ENCODE results near the gene DENND6A. TPM values are rescaled to one million over a fixed set of nuclear protein-coding genes. Genes with fewer than 3 reads are reported as not detected.
A peak's percentile ranks its signal among the peaks of the same experiment; 100 is the strongest.

Gene DENND6A
- total RNA-seq, 1 donor from 2014 or later: 15.0 TPM

- intact Hi-C loops (cut with DNase I): loop anchor here (5.0 kb wide), 2 partner anchors 40 to 160 kb away; partner anchors contain the start of genes PDE12 and SLMAP
- peak; percentile 97 for ATAC-seq (ENCODE audit: poor library complexity)
- DNase-seq: peak; percentile 100
Observed at GRCh38 chr3:57597127-57597923, 95.6 kb downstream of the DENND6A start, which contains the start of gene ARF4. TSS of gene ARF4 (minus strand) at chr3:57597344. CDS start at chr3:57597140, 204 bp downstream.

- DNase-seq (peak; percentile 90), ATAC-seq (ENCODE audit: poor library complexity) (peak; percentile 74)
- intact Hi-C loops (cut with DNase I): loop anchor here (5.0 kb wide), 2 partner anchors 39 to 161 kb away; partner anchors contain the start of genes PDE12 and SLMAP
Observed at GRCh38 chr3:57596495-57597126, 96.3 kb downstream of the DENND6A start.

GRCh38 chr3:57594576-57594975 lies 98.3 kb downstream of the DENND6A start:
- intact Hi-C loops (cut with DNase I): no loop called here
- no peak for DNase-seq
- ATAC-seq (ENCODE audit: poor library complexity): no peak

- no peak for ATAC-seq (ENCODE audit: poor library complexity)
- no peak for DNase-seq
- intact Hi-C loops (cut with DNase I): no loop called here
Observed at GRCh38 chr3:57594144-57594543, 98.7 kb downstream of the DENND6A start.

- intact Hi-C loops (cut with DNase I): no loop called here
- ATAC-seq (ENCODE audit: poor library complexity) (no peak), DNase-seq (no peak)
Observed at GRCh38 chr3:57592306-57592705, 100.6 kb downstream of the DENND6A start.

- ATAC-seq (ENCODE audit: poor library complexity) (no peak), DNase-seq (no peak)
- intact Hi-C loops (cut with DNase I): no loop called here
Observed at GRCh38 chr3:57587905-57588304, 105.0 kb downstream of the DENND6A start.

GRCh38 chr3:57586778-57587177 lies 106.1 kb downstream of the DENND6A start:
- ATAC-seq (ENCODE audit: poor library complexity): no peak
- no peak for DNase-seq
- intact Hi-C loops (cut with DNase I): no loop called here

GRCh38 chr3:57583544-57583943 lies 109.3 kb downstream of the DENND6A start:
- intact Hi-C loops (cut with DNase I): no loop called here
- DNase-seq (no peak), ATAC-seq (ENCODE audit: poor library complexity) (no peak)

GRCh38 chr3:57582474-57583168 lies 110.3 kb downstream of the DENND6A start:
- ATAC-seq (ENCODE audit: poor library complexity) (peak; percentile 21), DNase-seq (no peak)
- intact Hi-C loops (cut with DNase I): no loop called here

GRCh38 chr3:57577801-57578200 lies 115.1 kb downstream of the DENND6A start:
- no peak for DNase-seq
- no peak for ATAC-seq (ENCODE audit: poor library complexity)
- intact Hi-C loops (cut with DNase I): no loop called here

- DNase-seq (no peak), ATAC-seq (ENCODE audit: poor library complexity) (no peak)
- intact Hi-C loops (cut with DNase I): no loop called here
Observed at GRCh38 chr3:57575966-57576626, 116.8 kb downstream of the DENND6A start.

Other genes starting within 250 kb of the DENND6A start
- 0.08 TPM for gene DNAH12, start 148.7 kb downstream of the DENND6A start, total RNA-seq
- 9.0 TPM for gene PDE12, start 136.8 kb downstream of the DENND6A start, total RNA-seq
- 59.0 TPM for gene ARF4, start 95.7 kb downstream of the DENND6A start, total RNA-seq
- gene SLMAP, start 63.2 kb upstream of the DENND6A start, total RNA-seq: 274 TPM

Measured in Right ventricle myocardium superior (tissue), 1 donor.